GM21723 (cell line): ENCODE results near the gene MX2.

ENCODE experiments used
- ATAC-seq: cut with Tn5 transposase; IDR thresholded peaks from one replicate; pipeline ENCODE4 v1.9.1; 2021; ENCODE audit warnings: mild to moderate bottlenecking, moderate library complexity; ENCODE audit not compliant: unreplicated experiment

MX2 gene

GRCh38 chr21:41433566-41433965 lies 71.7 kb downstream of the MX2 start:
- ATAC-seq, result no peak

GRCh38 chr21:41435706-41436105 lies 73.9 kb downstream of the MX2 start:
- ATAC-seq, result no peak

GRCh38 chr21:41437729-41438128 lies 75.9 kb downstream of the MX2 start:
- ATAC-seq, result no peak

- no peak for ATAC-seq
Observed at GRCh38 chr21:41438425-41439113, 76.7 kb downstream of the MX2 start.

GRCh38 chr21:41439248-41439647 lies 77.4 kb downstream of the MX2 start:
- ATAC-seq, result no peak

- no peak for ATAC-seq
Observed at GRCh38 chr21:41441546-41441945, 79.7 kb downstream of the MX2 start.

- ATAC-seq, result no peak
Observed at GRCh38 chr21:41442481-41443186, 80.8 kb downstream of the MX2 start.

- ATAC-seq, result no peak
Observed at GRCh38 chr21:41443562-41443961, 81.7 kb downstream of the MX2 start.

GRCh38 chr21:41444703-41445464 lies 83.1 kb downstream of the MX2 start:
- no peak for ATAC-seq

GRCh38 chr21:41445465-41445862 lies 83.6 kb downstream of the MX2 start:
- no peak for ATAC-seq

- no peak for ATAC-seq
Observed at GRCh38 chr21:41446586-41446985, 84.8 kb downstream of the MX2 start.

GRCh38 chr21:41447356-41447755 lies 85.5 kb downstream of the MX2 start:
- ATAC-seq, result no peak

- no peak for ATAC-seq
Observed at GRCh38 chr21:41449613-41450012, 87.8 kb downstream of the MX2 start.

GRCh38 chr21:41451753-41452676 lies 90.2 kb downstream of the MX2 start:
- ATAC-seq, result no peak

- no peak for ATAC-seq
Observed at GRCh38 chr21:41453198-41453597, 91.4 kb downstream of the MX2 start.

- ATAC-seq, result no peak
Observed at GRCh38 chr21:41453761-41454160, 91.9 kb downstream of the MX2 start.

GRCh38 chr21:41458121-41458520 lies 96.3 kb downstream of the MX2 start:
- no peak for ATAC-seq

GRCh38 chr21:41458559-41458958 lies 96.7 kb downstream of the MX2 start:
- no peak for ATAC-seq
